Inferior parietal cortex (tissue), 1 donor: Measurements from ENCODE around the gene NCS1.

Experiments
- DNase-seq: peaks from one replicate; pipeline ENCODE4 v3.0.0-alpha.2; 2016; ENCODE audit errors: extremely low spot score

NCS1 gene

DNA sequence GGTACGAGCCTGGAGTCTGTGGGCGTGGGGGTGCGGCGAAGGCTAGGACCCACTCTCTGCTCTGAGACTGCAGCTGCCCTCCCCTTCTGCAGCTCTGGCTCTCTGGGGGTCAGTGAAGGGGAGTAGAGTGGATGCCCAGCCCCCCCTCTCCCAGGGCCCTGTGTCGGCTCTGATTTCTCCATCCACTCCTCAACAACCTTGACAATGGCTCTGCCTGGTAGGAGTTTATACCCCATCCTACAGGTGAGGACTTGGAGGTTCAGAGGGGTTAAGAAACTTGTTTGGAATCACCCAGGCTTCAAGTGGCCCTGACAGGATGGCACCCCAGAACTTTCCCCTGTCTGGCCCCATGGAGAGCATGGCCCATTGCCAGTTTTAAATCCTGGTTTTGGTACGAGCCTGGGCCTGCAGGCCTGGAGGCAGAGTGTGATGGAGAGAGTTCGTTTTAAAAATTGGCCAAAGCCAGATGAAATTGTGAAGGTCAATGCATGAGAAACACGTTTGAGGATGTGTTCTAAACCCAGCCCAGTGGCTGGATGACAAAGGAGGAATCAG, 22.3 kb downstream of the NCS1 start:
- no peak for DNase-seq

DNA sequence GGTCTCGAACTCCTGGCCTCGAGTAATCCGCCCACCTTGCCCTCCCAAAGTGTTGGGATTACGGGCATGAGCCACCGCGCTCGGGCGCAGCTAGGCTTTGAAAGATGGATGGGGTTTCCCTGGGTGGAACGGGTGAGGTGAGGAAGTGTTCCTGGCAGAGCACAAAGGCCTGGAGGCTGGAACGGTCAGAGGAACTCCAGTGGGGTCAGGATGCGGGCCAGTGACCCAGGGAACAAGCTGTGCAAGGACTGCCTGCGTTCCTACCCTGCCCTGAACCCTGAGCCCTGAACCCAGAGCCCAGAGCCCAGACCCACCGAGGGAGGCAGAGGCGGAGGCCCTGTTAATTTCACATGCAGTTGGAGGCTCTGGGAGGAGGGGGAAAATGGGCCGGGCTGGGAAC, 23.4 kb downstream of the NCS1 start:
- no peak for DNase-seq

DNA sequence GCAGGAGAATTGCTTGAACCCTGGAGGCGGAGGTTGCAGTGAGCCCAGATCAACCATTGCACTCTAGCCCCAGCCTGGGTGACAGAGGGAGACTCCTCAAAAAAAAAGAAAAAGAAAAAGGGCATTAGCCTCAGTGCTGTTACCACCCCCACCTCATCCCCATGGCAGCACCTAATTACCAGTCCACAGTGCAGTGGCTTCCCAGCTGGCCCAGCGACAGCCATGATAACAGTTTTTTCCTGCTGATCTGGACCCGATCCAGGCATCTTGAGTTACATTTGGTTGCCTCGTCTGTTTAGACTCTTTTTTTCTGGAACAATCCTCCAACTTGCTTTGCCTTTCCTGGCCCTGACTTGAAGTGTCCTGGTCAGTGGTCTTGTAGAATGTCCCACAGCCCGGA, 24.4 kb downstream of the NCS1 start:
- no peak for DNase-seq

DNA sequence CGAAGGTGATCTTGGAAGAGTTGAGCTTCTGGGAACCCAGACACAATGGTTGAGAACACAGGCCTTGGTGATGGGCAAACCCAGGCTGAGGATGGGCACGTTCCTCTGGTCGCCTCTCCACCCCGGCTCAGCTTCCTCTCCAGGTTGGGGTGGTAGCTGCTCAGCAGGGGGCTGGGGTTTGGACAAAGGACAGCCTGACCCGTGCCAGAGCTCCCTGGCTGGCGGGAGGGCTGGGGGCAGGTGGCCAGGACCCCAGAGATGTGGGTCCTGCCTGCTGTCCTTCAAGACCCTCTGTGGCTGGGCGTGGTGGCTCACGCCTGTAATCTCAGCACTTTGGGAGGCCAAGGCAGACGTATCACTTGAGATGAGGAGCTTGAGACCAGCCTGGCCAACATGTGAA, 25.2 kb downstream of the NCS1 start:
- DNase-seq = no peak

DNA sequence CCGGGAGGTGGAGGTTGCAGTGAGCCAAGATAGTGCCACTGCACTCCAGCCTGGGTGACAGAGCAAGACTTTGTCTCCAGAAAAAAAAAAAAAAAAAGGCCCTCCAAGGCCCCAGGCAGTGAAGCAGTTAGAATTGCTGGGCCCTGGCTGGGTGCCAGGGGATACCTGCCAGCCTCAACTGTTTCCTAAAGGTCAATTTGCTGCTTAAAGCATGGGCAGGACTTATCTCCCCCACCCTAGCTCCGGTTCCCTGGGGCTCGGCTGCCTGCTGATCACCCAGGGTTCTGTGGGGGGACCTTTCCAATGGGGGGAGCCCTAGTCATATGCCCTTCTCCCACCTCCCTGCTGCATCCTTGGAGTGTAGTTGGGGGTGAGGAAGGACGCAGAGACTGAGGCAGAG, 25.7 kb downstream of the NCS1 start:
- DNase-seq = no peak

DNA sequence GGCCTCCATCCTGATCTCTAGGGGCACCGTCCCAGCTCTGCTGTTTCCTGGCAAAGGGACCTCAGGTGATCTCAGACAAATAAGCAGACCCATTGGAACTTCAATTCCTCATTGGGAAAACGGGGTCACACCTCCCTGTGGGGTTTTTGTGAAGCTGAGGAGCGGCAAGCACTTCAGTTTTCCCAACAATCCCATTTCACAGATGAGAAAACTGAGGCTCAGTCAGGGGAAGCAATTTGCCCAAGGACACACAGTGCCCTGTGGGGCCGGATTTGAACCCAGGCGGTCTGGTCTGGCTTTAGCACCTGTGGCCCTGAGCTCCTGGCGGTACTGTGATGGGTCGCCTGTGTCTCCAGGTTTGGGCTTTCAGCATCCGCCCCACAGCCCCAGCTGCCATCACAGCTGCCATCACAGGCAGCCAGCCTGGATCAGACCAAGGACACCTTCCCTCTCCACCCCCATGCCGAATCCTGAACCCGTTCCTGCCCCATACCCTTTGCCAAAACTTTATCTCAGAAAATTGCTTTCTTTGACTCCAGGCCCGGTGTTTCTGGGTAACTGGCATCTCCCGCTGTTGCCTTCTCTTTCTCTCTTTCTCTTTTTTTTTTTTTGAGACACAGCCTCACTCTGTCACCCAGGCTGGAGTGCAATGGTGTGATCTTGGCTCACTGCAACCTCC, 26.4 kb downstream of the NCS1 start:
- no peak for DNase-seq

DNA sequence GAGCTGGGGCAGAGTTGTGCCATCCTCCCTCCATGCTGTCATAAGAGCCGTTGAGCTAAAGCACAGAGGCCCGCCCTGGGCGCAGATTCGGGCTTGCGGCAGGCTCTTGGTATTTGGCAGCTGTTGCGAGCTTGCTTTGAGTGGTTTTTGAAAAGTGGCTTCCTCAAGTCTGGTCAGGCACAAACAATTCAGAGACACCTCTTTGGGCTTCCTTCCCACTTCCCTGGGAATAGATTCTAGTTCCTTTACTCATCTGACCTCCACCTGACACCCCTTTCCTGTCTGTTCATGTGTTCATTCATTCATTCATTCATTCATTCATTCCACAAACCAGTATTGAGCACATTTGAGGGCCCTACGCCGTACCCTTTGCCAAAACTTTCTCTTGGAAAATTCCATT, 27.4 kb downstream of the NCS1 start:
- no peak for DNase-seq

DNA sequence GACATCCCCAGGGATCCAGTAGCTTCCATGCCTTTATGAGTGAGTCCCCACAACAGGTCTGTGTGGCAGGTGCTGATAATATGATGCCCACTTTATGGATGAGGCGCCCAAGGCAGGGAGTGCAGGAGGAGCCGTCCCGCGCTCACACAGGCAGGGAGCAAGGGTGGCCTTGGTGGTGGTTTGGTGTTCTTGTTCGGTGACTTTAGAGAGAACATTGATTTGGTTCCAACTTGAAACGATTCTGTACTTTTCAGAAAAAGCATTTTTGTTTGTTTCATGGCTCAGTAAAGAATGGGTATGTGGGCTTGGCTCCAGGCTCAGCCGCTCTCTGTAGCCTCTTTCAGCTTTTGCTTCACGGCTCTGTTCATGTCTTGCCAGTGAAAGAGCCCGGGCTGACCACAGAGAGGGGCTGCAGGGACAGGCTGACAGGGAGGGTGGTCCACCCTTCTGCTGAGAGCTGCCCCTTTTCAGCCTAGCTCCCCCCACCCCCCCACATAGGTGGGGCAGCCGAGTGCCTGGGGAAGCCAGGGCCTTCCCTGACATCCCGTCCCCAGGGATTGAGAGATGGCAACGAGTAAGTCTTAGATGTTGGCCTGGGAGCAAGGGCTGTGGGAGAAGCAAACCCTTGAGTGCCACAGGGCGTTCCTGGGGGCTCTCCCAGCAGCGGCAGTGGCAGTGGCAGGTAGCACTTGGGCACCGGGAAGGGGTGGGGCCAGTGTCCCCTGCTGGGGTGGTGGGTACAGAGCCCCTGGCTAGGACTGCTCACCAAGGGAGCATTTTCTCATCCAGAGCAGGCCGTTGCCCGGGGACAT, 28.0 kb downstream of the NCS1 start:
- no peak for DNase-seq

DNA sequence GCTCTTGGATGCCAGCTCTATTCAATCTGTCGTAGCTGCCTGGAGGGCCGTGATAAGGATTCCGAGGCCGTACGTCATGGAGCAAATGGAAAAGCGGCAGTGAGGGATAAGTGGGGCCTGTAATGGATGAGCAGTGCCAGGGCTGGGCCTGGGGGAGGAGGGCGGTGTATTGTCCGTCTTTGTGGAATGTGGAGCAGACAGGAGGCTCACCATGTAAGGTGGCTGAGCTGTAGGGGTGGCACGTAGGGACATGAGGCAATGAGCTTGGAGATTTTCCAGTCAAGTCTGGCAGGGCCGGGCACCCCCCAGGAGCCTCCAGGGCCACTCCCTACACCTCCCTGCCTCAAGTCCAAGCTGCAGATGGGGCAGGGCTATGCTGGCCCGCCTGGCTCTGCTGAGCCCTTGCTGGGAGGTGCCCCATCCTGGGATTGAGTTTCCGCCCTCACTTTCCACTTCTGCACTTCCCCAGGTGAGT, 29.2 kb downstream of the NCS1 start:
- no peak for DNase-seq

DNA sequence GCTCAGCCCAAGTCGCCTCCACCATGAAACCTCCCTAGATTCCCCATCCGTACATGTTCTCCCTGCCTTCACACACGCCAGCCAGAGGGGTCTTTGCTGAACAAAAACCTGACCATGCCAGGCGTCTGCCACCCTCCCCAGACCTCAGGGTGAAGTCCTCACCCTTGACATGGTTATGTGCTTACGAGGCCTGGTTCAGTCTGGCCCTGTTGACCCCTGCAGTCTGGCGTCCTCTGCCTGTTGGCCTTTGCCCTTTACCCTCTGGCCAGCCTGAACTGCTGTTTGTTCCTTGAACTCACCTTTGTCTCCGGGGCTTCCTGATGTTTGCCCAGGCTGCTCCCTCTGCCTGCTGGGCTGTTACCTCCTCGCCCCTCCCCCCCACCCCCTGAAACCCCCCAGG, 29.8 kb downstream of the NCS1 start:
- DNase-seq = no peak

DNA sequence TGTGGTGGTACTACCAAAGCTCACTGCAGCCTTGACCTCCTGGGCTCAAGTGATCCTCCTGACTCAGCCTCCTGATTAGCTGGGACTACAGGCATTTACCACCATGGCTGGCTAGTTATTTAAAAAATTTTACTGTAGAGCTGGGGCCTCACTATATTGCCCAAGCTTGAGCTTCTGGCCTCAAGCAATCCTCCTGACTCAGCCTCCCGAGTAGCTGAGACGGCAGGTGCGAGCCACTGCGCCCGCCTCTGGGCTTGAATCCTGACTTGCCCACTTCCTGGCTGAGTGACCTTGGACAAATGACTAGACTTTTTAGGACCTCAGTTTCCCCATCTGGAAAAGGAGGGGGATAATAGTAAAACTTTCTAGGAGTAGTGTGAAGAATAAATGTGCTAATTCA, 32.1 kb downstream of the NCS1 start:
- no peak for DNase-seq

DNA sequence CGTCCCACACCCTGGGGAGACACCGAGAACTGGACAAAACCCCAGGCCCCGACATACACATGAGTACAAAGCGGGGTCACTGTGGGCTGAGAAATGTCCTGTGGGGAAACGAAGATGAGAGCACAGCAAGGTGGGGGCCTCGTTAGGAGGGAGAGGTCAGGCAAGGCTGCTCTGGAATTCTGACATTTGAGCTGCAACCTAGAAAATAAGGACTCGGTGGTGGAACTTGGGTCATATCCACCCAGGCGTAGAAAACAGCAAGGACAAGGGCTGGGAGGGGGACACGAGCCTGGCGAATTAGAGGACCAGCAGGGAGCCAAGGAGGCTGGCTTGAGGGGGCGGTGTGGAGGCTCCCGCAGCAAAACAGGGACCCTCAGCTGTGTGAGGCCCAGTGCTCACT, 32.8 kb downstream of the NCS1 start:
- DNase-seq = no peak

DNA sequence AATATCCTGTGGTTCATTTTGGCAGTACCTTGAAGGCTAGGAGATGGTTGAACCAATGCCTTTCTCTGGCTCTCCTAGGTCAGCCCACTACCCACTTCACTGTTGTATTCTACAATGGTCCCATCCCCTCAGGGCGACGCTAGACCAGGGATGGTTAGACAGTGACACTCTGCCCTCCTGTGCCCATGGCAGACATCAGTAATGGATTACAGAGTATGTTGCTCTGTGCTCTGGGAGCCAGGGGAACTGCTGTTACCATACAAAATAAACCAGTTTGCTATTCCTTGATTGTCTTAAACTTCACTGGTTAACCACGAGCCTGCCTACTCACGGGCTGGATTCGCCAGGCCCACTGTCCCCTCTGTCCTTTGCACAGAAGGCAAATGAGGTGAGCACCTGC, 33.7 kb downstream of the NCS1 start:
- DNase-seq = no peak

DNA sequence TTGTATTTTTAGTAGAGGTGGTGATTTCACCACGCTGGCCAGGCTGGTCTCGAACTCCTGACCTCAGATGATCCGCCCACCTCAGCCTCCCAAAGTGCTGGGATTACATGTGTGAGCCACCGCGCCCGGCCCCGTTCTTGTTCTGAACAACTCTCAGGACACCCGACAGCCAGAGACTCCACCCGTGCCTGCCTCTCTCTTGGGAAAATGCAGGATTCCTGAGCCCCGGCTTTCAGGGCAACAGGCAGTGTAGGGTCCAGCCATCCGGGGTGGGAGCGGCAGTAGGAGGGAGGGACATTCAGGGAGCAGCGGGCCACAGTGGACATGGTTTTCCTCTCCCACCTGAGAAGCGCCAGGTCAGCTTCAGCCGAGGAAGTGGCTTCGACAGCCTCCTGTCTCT, 34.4 kb downstream of the NCS1 start:
- no peak for DNase-seq

DNA sequence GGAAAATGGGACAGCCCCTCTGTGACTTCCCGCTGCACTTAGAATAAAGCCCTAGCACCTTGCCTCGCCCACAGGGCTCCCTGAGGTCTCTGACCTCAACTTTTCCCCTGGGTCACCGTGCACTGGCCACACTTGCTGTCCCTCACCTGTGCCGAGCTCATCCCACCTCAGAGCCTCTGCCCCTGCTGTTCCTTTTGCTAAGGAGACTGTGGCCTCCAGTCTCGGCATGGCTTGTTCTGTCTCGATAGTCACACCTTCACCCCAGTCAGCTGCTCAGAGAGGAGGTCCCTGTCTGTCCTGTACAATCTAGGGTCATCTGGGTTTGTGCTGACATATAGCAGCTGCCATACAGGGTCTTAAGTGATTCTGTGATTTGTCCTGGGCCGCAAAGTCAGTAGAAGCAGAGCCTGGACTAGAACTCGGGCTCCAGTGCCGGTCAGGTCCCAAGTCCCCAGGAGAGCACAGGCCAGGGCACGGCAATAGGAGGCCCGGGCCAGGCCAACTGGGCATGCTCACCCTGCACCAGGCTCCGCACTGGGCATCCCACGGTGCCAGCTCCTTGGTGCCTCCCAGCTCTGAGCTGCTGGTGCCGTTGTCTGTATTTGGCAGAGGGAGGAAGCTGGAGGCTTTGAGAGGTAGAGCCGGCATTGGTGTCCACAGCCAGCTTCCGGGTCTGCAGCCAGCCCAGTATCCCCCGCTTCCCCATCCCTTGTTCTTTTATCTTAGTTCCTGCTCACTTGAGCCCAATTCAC, 35.2 kb downstream of the NCS1 start:
- DNase-seq = no peak

DNA sequence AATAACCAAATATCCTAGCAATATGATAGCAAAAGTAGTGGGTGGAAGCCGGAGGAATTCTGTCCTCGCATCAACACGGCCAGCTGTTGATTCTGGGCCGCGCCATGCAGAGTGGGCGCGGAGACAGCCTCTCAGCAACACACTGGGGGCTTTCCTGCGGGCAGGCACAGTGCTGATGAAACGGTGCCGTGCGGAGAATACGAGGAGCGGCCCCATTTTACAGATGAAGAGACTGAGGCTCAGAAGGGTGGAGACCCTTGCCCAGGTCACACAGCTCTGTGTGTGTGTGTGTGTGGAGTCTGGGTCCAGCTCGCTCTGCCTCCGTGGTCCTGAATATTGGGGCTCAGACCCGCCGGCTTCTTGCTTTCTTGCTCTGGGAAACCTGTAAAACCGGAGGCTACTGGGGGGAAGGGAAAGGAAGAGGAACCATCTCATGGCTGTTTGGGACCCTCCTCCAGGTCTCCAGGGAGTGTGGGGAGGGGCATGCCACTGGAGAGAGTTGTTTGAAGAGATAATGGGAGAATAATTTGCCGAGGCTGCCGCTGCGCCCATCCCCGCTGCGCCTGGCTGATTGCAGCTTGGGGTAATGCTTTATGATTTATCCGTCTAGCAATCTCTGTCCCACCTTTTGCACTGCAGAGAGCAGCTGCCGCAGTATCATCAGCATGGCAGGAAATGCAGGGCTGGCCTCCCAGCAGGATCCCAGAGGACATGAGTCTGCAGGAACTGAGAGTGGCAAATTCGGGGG, 36.6 kb downstream of the NCS1 start:
- no peak for DNase-seq

DNA sequence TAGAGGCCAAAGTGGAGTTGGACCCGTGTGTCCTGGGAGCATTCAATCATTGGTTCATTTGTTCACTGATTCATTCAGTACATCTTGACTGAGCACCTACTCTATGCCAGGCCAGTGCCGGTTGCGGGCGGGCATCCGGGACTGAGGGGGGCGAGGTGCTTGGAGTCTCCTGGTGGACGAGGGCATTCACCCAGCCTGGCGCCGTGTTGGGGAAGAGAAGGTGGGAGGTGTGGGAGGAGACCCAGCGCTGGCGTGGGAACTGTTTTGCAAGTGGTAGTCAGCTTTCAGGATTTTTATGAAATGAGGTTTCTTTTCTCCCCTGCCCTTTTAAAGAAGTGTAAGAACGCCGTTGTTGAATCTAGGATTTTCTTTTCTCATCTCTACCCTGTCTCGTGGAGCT, 37.2 kb downstream of the NCS1 start:
- DNase-seq = no peak

DNA sequence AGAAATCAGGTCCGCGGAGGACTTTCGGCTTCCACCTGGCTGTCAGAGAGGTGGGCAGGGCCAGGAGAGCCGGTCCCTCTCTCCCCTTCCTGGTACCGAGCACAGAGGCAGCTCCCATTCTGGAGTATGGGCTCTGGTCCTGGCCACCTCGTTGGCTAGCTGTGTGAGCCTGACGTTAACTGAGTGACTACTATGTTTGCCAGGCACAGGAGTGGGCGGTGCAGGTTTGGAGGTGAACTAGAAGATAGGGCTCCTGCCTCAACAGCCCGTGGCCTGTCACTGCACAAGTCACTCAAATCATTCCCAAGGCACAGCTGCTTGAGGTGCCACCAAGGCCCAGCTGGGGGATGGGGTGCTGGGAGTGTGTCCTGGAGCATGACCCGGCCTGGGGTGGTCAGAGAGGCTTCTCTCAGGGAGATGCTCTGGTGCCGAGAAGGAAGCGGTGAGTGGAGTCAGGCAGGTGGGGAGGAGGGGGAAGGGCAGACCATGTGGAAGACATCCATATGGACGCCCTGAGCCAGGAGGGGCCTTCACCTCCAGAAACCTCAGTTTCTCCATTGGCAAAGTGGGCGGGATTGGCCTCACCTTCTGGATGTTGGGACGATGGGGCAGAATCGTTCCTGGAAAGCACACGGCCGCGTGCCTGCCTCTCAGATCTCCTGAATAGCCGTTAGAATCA, 39.5 kb downstream of the NCS1 start:
- no peak for DNase-seq

DNA sequence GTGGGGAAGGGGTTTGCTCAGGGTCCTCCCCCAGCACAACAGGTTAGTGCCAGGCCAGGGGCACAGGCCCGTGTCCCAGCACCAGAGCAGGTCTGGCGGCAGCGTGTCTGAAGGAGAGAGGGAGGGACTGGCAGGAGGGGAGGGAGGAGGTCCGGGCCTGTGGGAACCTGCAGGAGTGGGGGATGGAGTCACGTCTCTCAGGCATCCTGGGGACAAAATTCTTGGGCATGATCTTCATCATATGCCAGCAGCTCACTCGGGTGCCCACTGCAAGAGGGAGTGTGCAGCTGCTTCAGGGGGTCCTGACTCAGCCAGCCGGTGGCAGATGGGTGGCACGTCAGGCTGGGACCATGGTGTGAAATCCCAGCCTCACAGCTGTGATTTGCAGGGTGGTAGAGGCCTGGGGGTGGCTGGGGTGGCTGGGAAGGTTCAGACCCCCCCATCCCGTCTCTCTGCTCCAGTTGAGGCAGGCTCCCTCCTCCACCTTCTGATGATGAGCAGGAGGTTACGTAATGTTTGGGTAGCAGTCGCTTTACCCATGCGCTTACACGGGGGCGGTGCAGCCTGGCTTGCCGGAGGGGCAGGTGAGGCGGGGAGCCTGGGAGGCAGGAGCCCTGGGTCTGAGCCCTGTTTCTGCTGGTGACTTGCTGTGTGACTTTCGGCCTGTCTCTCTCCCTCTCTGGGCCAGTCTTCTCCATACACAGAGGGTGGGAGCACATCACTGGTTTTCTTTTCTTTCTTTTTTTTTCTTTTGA, 40.5 kb downstream of the NCS1 start:
- DNase-seq = no peak
